ENCODE data around the gene E4F1.

The E4F1 gene

DNA sequence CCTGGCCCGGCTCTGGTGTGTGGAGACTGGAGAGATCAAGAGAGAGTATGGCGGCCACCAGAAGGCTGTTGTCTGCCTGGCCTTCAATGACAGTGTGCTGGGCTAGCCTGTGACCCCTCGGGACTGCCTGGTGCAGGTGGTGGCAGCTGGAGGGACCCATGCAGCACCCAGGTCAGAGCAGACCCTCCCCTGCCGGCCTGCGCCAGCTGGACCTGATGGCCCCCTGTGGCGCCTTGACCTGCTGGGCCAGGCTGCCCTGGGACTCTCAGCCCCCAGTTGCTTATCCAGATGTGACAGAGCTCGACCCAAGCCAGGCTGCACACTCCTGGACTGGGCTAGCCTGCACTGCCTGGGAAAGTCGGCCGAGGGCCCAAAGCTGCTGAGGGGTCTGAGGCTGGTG, 14.6 kb upstream of the E4F1 start:
- Histone ChIP-seq H3K4me3 (ENCODE audit: low read depth in 1 of 2, low read length in 2 of 2) (no peak overlapping the region), H3K9me3 (ENCODE audit: control insufficient read depth in 1 of 2, low read length in 2 of 2) (no peaks in the 10 kb centered on the region), H3K4me1 (ENCODE audit: control insufficient read depth in 1 of 2, insufficient read depth in 2 of 2, low read length in 2 of 2) (peaks cover 23 to 38% of the 10 kb centered on the region in 2 donors), H3K27ac (ENCODE audit: low read length) (no peak overlapping the region), H3K36me3 (ENCODE audit: control insufficient read depth in 1 of 2, insufficient read depth in 2 of 2, low read length in 2 of 2) (peaks cover 6 to 20% of the 10 kb centered on the region in 2 donors), H3K27me3 (ENCODE audit: low read depth, low read length) (no peaks in the 10 kb centered on the region)

DNA sequence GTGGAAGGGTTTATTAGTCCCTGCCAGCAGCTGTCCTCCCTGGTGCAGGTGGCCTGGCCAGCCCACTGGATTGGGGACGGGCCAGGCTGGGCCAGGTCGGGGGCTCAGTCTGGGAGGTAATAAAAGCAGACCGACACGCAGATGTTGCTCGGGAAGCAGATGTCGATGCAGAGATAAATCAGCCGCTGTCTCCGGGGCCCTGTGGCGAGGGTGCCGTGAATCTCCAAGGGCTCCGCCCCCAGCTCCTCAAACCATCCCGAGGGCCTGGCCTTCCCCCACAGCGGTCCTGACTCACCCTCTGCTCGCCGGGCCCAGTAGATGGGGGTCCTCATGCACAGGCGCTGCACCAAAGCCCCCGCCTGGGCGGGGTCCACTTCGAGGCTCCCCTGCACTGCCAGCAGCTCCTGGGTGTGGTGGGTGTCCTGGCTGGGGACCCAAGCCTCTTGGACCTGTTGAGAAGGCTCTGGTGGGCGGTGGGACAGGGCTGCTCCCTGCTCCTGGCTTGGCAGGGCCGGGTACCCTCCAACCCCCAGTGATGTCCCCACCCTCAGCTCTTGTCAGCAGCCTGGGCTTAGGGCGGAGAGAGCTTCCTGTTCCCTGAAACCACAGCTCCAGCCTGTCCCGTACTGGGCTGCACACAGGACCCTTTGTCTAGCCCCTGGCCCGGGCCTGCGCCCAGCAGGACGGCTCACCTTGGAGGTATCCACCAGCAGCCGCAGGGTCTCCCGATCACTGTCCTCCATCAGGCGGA, 14.0 kb upstream of the E4F1 start:
- Histone ChIP-seq H3K27ac (ENCODE audit: low read length) (no peak overlapping the region), H3K27me3 (ENCODE audit: low read depth, low read length) (no peaks in the 10 kb centered on the region), H3K36me3 (ENCODE audit: control insufficient read depth in 1 of 2, insufficient read depth in 2 of 2, low read length in 2 of 2) (peaks cover 6 to 20% of the 10 kb centered on the region in 2 donors), H3K9me3 (ENCODE audit: control insufficient read depth in 1 of 2, low read length in 2 of 2) (no peaks in the 10 kb centered on the region), H3K4me3 (ENCODE audit: low read depth in 1 of 2, low read length in 2 of 2) (no peak overlapping the region), H3K4me1 (ENCODE audit: control insufficient read depth in 1 of 2, insufficient read depth in 2 of 2, low read length in 2 of 2) (peaks cover 23 to 37% of the 10 kb centered on the region in 2 donors)

DNA sequence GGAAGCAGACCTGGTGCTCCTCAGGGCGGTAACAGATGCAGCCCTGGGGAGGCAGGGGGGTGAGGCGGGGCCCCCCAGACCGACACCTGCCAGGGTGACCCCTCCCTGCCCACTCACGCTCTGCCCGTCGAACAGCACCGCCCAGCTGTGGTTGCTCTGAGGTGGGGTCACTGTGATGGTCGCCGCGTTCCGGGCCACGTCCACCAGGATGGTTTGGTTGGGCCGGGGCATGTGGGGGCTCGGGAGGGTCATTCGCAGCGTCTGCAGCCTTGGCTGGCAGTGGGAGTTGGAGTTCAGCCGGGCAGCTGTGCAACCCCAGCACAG, 13.4 kb upstream of the E4F1 start:
- H3K27ac ChIP-seq (ENCODE audit: low read length) = no peak overlapping the region
- peaks cover 6 to 20% of the 10 kb centered on the region in 2 donors for H3K36me3 ChIP-seq (ENCODE audit: control insufficient read depth in 1 of 2, insufficient read depth in 2 of 2, low read length in 2 of 2)

DNA sequence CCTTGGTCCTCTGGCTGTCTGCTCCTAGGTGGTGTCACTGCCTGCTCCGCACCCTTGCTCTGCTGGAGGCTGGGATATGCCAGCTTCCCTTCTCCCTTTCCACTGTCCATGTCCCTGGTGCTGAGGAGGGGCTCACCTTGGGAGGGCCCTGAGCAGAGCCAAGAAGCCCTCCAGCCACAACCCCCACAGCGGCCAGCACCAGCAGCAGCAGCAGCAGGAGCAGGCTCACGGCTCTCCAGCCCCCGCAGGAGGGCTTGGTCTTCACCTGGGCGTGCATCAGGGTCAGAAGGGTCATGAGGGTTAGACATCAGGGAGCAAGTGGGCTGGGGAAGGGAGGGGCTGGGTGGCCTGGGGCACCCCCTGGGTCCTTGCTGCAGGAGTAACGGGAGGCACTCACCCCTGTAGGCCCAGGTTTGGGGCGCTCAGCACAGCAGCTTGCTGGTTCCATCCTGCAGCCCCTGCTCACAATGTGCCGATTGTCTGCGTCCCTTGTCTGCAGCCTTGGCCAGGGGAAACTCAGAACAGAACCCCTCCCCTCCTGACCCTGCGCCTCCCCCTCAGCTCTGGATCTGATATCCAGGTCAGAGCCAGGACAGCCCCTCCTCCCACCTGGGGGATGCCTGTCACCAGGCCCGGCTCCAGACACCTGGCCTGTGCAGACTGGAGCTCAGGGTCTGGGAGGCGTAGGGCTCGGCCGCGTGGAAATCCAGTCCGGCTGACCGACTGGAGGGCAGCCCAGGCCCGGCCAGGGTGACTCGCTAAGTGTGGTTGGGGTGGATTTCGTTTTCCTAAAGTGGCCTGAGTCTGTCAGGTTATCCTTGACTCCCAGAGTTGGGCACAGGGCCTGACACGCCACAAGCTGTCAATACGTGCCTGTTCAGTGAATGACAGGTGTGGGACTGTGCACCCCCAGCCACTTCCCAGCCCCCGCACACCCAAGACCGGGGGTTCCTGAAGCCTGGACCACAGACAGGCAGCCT, 12.7 kb upstream of the E4F1 start, which contains the start of gene BRICD5:
BRICD5 (minus strand) TSS at position 478 of the 980 bp plus-strand sequence; CDS start at position 448, 30 bp downstream.
- Histone ChIP-seq H3K4me1 (ENCODE audit: control insufficient read depth in 1 of 2, insufficient read depth in 2 of 2, low read length in 2 of 2) (peaks cover 20 to 33% of the 10 kb centered on the region in 2 donors), H3K4me3 (ENCODE audit: low read depth in 1 of 2, low read length in 2 of 2) (no peak within 1 kb of the TSS), H3K27ac (ENCODE audit: low read length) (no peak within 1 kb of the TSS), H3K36me3 (ENCODE audit: control insufficient read depth in 1 of 2, insufficient read depth in 2 of 2, low read length in 2 of 2) (peaks cover 6 to 20% of the 10 kb centered on the region in 2 donors), H3K9me3 (ENCODE audit: control insufficient read depth in 1 of 2, low read length in 2 of 2) (no peaks in the 10 kb centered on the region), H3K27me3 (ENCODE audit: low read depth, low read length) (no peaks in the 10 kb centered on the region)

More for the DNA sequence above, 13.4 kb upstream of the E4F1 start:
- Histone ChIP-seq H3K9me3 (ENCODE audit: control insufficient read depth in 1 of 2, low read length in 2 of 2) (no peaks in the 10 kb centered on the region), H3K4me3 (ENCODE audit: low read depth in 1 of 2, low read length in 2 of 2) (no peak overlapping the region), H3K27me3 (ENCODE audit: low read depth, low read length) (no peaks in the 10 kb centered on the region), H3K4me1 (ENCODE audit: control insufficient read depth in 1 of 2, insufficient read depth in 2 of 2, low read length in 2 of 2) (peaks cover 20 to 33% of the 10 kb centered on the region in 2 donors)

DNA sequence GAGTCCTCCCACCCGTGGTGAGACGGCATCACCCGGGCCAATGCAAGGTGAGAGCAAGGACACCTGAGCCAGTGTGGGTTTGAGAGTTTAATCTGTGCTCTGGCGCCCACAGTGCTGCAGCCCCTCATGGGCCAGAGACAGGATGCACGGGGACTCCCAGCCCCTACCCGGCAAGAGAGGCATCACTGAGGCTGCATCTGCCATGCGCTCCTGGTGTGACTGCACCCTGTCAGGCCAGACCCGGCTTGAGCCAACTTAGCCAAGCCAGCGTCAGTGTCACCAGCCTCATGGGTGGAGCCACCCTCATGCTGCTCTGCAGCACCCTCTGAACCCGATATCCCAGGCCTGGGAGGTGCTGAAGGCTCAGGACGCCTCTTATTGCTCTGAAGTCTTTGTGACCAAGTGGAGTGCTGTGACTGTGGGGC, 11.5 kb upstream of the E4F1 start:
- Histone ChIP-seq H3K36me3 (ENCODE audit: control insufficient read depth in 1 of 2, insufficient read depth in 2 of 2, low read length in 2 of 2) (peaks cover 6 to 20% of the 10 kb centered on the region in 2 donors), H3K27me3 (ENCODE audit: low read depth, low read length) (no peaks in the 10 kb centered on the region), H3K4me1 (ENCODE audit: control insufficient read depth in 1 of 2, insufficient read depth in 2 of 2, low read length in 2 of 2) (peaks cover 14 to 21% of the 10 kb centered on the region in 2 donors), H3K27ac (ENCODE audit: low read length) (no peak overlapping the region), H3K9me3 (ENCODE audit: control insufficient read depth in 1 of 2, low read length in 2 of 2) (no peaks in the 10 kb centered on the region), H3K4me3 (ENCODE audit: low read depth in 1 of 2, low read length in 2 of 2) (no peak overlapping the region)

DNA sequence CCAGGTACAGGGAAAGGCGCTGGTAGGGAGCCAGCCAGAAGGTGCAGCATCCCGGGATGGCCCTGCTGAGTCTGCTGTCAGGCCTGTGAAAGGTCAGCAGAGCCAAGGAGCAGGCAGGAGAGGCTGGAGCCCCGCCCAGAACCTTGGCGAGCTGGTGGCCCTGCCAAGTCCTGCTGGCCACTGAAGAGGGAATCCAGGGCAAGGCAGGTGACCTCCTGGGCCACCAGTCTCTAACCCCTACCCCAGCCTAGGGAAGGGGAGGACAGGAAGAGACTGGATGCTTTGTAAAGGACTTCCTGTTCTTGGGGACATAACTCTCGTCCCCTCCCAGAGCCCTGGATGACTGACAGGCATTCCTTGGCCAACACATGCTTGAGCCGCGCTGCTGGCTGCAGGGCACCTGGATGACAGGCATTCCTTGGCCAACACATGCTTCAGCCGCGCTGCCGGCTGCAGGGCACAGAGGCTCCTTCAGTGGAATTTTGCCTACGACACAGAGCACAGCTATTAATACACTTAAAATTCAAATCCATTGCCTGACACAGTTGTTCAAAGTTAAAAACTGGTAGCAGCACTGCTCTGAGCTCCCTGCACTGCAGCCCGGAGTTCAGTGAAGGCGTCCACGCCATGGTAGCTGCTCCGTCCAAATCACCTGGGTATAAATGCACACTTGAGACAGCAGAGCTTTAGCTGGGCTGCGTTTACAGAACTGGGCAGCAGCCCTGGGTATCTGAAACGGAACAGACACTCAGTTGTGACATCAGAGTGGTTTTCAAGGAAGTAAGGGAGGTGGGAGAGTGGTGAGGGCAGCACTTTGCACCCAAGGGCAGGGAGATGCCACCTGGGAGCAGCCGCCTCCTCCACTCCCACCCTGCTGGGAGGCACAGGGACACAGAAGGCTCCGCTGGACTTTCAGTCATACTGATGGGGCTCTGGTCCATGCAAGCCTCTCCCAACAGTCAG, 10.7 kb upstream of the E4F1 start:
- Histone ChIP-seq H3K36me3 (ENCODE audit: control insufficient read depth in 1 of 2, insufficient read depth in 2 of 2, low read length in 2 of 2) (peaks cover 6 to 18% of the 10 kb centered on the region in 2 donors), H3K9me3 (ENCODE audit: control insufficient read depth in 1 of 2, low read length in 2 of 2) (no peaks in the 10 kb centered on the region), H3K4me1 (ENCODE audit: control insufficient read depth in 1 of 2, insufficient read depth in 2 of 2, low read length in 2 of 2) (peaks cover 14 to 20% of the 10 kb centered on the region in 2 donors), H3K4me3 (ENCODE audit: low read depth in 1 of 2, low read length in 2 of 2) (peak overlapping the region; percentile 6 to 60), H3K27ac (ENCODE audit: low read length) (no peak overlapping the region), H3K27me3 (ENCODE audit: low read depth, low read length) (no peaks in the 10 kb centered on the region)

DNA sequence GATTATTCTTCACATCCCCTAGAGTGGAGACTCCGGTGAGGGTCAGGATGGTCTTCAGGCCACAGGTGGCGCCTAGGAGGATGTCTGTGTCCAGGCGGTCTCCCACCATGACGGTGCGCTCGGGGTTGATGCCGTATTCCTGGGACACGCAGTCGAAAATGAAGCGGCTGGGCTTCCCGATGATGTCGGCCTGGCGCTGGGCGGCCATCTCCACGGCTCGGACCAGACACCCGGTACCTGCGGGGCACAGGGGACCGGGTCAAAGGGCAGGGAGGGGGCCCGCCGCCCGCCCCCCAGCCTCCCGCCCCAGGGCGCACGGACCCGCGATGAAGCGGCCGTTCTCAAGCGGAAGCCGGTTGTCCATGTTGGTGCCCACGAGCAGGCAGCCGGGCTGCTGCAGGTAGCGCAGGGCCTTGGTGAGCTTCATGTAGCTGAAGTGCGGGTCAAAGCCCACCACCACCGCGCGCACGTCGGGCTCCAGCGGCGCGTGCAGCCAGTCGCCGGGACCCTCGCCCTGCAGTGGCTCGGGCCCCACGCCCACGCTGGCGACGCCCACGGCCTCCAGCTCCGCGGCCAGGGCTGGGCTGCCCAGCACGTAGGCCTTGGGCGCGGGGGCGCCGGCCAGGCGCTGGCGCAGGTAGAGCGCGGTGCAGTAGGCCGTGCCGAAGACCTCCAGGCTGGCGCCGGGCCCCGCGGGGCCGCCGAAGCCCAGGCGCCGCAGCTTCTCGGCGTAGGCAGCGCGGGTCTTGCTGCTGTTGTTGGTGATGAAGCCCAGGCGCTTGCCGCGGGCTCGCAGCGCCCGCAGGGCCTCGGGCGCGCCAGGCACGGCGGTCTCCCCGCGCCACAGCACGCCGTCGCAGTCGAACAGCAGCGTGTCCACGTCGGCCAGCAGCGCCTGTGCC, 9.3 kb upstream of the E4F1 start:
- peaks cover 3 to 6% of the 10 kb centered on the region in 2 donors for H3K36me3 ChIP-seq (ENCODE audit: control insufficient read depth in 1 of 2, insufficient read depth in 2 of 2, low read length in 2 of 2)
- H3K4me3 ChIP-seq (ENCODE audit: low read depth in 1 of 2, low read length in 2 of 2) = peak overlapping the region; percentile 61 to 85
- H3K27ac ChIP-seq (ENCODE audit: low read length) = no peak overlapping the region
- no peaks in the 10 kb centered on the region for H3K27me3 ChIP-seq (ENCODE audit: low read depth, low read length)
- H3K4me1 ChIP-seq (ENCODE audit: control insufficient read depth in 1 of 2, insufficient read depth in 2 of 2, low read length in 2 of 2) = peaks cover 14 to 20% of the 10 kb centered on the region in 2 donors
- H3K9me3 ChIP-seq (ENCODE audit: control insufficient read depth in 1 of 2, low read length in 2 of 2) = no peaks in the 10 kb centered on the region

DNA sequence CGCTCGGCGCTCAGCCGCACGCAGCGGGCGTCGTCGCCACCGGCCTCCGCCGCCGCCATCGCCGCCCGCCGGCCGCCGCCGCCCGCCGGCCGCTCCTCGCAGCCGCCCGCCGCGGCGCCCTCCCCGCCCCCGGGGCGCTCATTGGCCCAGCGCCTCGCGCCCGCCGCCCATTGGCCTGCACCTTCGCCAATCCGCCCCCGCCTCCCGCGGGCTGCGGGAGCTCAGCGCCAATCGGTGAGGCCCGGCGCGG, 8.7 kb upstream of the E4F1 start, which contains the start of gene PGP:
PGP (minus strand) TSS at position 122 of the 250 bp plus-strand sequence; CDS start at position 59, 63 bp downstream.
- Histone ChIP-seq H3K4me1 (ENCODE audit: control insufficient read depth in 1 of 2, insufficient read depth in 2 of 2, low read length in 2 of 2) (peaks cover 14 to 20% of the 10 kb centered on the region in 2 donors), H3K27ac (ENCODE audit: low read length) (peak within 1 kb of the TSS; percentile 64), H3K4me3 (ENCODE audit: low read depth in 1 of 2, low read length in 2 of 2) (peak within 1 kb of the TSS; percentile 61 to 85), H3K36me3 (ENCODE audit: control insufficient read depth in 1 of 2, insufficient read depth in 2 of 2, low read length in 2 of 2) (peaks cover 0 to 6% of the 10 kb centered on the region in 2 donors), H3K9me3 (ENCODE audit: control insufficient read depth in 1 of 2, low read length in 2 of 2) (no peaks in the 10 kb centered on the region), H3K27me3 (ENCODE audit: low read depth, low read length) (no peaks in the 10 kb centered on the region)

DNA sequence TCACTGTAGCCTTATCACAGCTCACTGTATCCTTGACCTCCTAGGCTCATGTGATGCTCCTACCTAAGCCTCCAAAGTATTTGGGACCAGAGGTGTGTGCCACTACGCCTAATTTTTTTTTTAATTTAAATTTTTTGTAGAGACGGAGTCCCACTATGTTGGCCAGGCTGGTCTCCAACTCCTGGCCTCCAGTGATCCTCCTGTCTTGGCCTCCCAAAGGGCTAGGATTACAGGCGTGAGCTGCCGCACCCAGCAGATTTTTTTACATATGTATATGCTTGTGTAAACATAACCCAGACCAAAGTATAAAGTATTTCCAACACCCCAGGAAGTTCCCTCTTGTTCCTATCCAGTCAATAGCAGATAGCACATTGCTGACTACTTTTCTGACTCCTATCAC, 7.1 kb upstream of the E4F1 start:
- H3K27me3 ChIP-seq (ENCODE audit: low read depth, low read length) = no peaks in the 10 kb centered on the region
- peaks cover 14 to 20% of the 10 kb centered on the region in 2 donors for H3K4me1 ChIP-seq (ENCODE audit: control insufficient read depth in 1 of 2, insufficient read depth in 2 of 2, low read length in 2 of 2)
- peaks cover 0 to 6% of the 10 kb centered on the region in 2 donors for H3K36me3 ChIP-seq (ENCODE audit: control insufficient read depth in 1 of 2, insufficient read depth in 2 of 2, low read length in 2 of 2)
- no peaks in the 10 kb centered on the region for H3K9me3 ChIP-seq (ENCODE audit: control insufficient read depth in 1 of 2, low read length in 2 of 2)
- H3K4me3 ChIP-seq (ENCODE audit: low read depth in 1 of 2, low read length in 2 of 2) = no peak overlapping the region
- H3K27ac ChIP-seq (ENCODE audit: low read length) = no peak overlapping the region

DNA sequence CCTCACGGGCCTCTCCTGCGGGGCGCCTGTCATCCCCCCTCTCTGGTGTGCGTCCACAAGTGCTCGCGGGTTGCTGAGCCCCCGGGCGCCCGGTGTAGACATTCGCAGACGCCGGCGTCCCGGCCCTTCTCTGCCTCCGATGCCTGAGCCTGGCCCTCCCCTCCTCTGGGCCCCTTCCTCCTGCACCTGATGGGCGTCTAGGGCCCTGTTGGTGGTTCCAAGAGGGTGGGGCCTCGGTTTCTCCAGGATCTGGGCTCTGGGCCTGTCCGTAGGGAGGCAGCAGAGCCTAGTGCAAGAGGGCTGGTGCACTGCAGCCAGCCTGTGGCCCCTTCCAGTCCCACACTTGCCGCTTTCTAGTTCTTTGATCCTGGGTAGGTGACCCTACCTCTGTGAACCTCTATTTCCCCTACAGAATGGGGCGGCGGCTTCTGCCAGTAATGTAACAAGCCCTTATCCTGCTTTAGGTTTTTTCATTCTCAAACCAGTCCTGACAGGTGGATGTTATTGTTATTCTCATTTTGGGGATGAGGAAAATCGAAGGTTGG, 623 bp downstream of the E4F1 start:
- Histone ChIP-seq H3K27ac (ENCODE audit: low read length) (peak overlapping the region; percentile 63), H3K4me1 (ENCODE audit: control insufficient read depth in 1 of 2, insufficient read depth in 2 of 2, low read length in 2 of 2) (peaks cover 0 to 21% of the 10 kb centered on the region in 2 donors), H3K4me3 (ENCODE audit: low read depth in 1 of 2, low read length in 2 of 2) (peak overlapping the region; percentile 83 to 85), H3K36me3 (ENCODE audit: control insufficient read depth in 1 of 2, insufficient read depth in 2 of 2, low read length in 2 of 2) (peaks cover 4 to 17% of the 10 kb centered on the region in 2 donors), H3K27me3 (ENCODE audit: low read depth, low read length) (no peaks in the 10 kb centered on the region), H3K9me3 (ENCODE audit: control insufficient read depth in 1 of 2, low read length in 2 of 2) (no peaks in the 10 kb centered on the region)
